ENCODE data around the gene PLEKHA6.

DNA sequence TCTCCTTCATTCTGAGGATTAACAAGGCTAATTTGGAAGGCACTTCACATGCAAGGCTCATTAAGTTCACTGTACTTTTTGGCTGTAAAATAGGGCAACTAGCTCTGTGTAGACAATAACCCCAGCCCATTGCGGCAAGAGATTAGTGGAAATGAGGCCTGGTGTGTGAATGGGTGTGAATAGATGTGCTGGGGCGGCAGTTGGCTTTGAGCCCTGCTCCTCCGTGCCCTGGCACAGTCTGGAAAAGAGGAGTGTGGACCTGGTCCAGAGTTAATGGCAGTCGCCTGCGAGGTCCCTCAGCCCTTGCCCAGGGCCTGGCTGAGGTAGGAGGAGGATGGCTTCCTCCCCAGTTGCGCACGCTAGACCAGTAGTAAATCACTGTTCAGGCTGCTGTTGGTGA is 168.3 kb downstream of the PLEKHA6 start:
- no peak for TF ChIP-seq POLR2A (IDR thresholded peaks at IDR 0.05)
- TF ChIP-seq, protein P1, sequence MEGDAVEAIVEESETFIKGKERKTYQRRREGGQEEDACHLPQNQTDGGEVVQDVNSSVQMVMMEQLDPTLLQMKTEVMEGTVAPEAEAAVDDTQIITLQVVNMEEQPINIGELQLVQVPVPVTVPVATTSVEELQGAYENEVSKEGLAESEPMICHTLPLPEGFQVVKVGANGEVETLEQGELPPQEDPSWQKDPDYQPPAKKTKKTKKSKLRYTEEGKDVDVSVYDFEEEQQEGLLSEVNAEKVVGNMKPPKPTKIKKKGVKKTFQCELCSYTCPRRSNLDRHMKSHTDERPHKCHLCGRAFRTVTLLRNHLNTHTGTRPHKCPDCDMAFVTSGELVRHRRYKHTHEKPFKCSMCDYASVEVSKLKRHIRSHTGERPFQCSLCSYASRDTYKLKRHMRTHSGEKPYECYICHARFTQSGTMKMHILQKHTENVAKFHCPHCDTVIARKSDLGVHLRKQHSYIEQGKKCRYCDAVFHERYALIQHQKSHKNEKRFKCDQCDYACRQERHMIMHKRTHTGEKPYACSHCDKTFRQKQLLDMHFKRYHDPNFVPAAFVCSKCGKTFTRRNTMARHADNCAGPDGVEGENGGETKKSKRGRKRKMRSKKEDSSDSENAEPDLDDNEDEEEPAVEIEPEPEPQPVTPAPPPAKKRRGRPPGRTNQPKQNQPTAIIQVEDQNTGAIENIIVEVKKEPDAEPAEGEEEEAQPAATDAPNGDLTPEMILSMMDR (IDR thresholded peaks at IDR 0.05): no peak

All from testis (tissue), 2 donors.